GM12891 (cell line): ENCODE measurements around the gene PEX19.

Source experiments
- PAX5 ChIP-seq: IDR thresholded peaks from 2 replicates; pipeline ENCODE4 v1.6.1; 2011; ENCODE audit warnings: low read length, moderate library complexity, mild to moderate bottlenecking; ENCODE audit not compliant: insufficient read depth, severe bottlenecking
- POLR2A ChIP-seq: IDR thresholded peaks from 2 replicates; pipeline ENCODE4 v1.6.1; 2011; ENCODE audit warnings: low read depth, low read length, control low read depth
- POLR2AphosphoS5 ChIP-seq: IDR thresholded peaks from 2 replicates; pipeline ENCODE4 v1.6.1; 2011; ENCODE audit warnings: low read depth, low read length, control low read depth
- POU2F2 ChIP-seq: IDR thresholded peaks from 2 replicates; pipeline ENCODE4 v1.6.1; 2011; ENCODE audit warnings: low read depth, mild to moderate bottlenecking, control low read depth, low read length, moderate library complexity
- SPI1 ChIP-seq: IDR thresholded peaks from 2 replicates; pipeline ENCODE4 v1.6.1; 2011; ENCODE audit warnings: low read depth, low read length, control low read depth
- TAF1 ChIP-seq: IDR thresholded peaks from 2 replicates; pipeline ENCODE4 v1.6.1; 2011; ENCODE audit warnings: low read depth, low read length, control low read depth

GRCh38 chr1:160300173-160300572 lies 15.2 kb upstream of the PEX19 start:
- TF ChIP-seq POLR2AphosphoS5, result no peak
- TF ChIP-seq POLR2A, result no peak
- TF ChIP-seq TAF1, result no peak
- no peak for TF ChIP-seq SPI1
- no peak for TF ChIP-seq POU2F2
- TF ChIP-seq PAX5, result no peak
